ENCODE measurements around the gene STK39. TPM values are rescaled to one million over a fixed set of nuclear protein-coding genes. Genes with fewer than 3 reads are reported as not detected.

Gene STK39
- total RNA-seq, 3 donors from 2014 or later = 16.4 to 22.9 (median 19.2) TPM

GRCh38 chr2:168002021-168002553, 245.3 kb downstream of the STK39 start:
- no peaks in the 10 kb centered on the region for H3K27me3 ChIP-seq
- H3K9me3 ChIP-seq = no peaks in the 10 kb centered on the region
- TF ChIP-seq POLR2AphosphoS5 (IDR thresholded peaks at IDR 0.05) = no peak
- TF ChIP-seq, protein P1, sequence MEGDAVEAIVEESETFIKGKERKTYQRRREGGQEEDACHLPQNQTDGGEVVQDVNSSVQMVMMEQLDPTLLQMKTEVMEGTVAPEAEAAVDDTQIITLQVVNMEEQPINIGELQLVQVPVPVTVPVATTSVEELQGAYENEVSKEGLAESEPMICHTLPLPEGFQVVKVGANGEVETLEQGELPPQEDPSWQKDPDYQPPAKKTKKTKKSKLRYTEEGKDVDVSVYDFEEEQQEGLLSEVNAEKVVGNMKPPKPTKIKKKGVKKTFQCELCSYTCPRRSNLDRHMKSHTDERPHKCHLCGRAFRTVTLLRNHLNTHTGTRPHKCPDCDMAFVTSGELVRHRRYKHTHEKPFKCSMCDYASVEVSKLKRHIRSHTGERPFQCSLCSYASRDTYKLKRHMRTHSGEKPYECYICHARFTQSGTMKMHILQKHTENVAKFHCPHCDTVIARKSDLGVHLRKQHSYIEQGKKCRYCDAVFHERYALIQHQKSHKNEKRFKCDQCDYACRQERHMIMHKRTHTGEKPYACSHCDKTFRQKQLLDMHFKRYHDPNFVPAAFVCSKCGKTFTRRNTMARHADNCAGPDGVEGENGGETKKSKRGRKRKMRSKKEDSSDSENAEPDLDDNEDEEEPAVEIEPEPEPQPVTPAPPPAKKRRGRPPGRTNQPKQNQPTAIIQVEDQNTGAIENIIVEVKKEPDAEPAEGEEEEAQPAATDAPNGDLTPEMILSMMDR (IDR thresholded peaks at IDR 0.05) = no peak
- no peaks in the 10 kb centered on the region for H3K36me3 ChIP-seq
- no peak for DNase-seq (ENCODE audit: low spot score in 2 of 2)
- H3K4me1 ChIP-seq = no peaks in the 10 kb centered on the region
- intact Hi-C loops (cut with DNase I; ENCODE audit: low total_unique reads) = no loop called here
- H3K4me3 ChIP-seq = no peak overlapping the region
- no peak overlapping the region for H3K27ac ChIP-seq

- DNase-seq (ENCODE audit: low spot score in 2 of 2) = no peak
- Histone ChIP-seq H3K27ac (no peak overlapping the region), H3K4me1 (no peaks in the 10 kb centered on the region), H3K27me3 (no peaks in the 10 kb centered on the region), H3K9me3 (no peaks in the 10 kb centered on the region), H3K4me3 (no peak overlapping the region), H3K36me3 (no peaks in the 10 kb centered on the region)
- TF ChIP-seq, protein P1 (IDR thresholded peaks at IDR 0.05) = no peak
- no peak for TF ChIP-seq POLR2AphosphoS5 (IDR thresholded peaks at IDR 0.05)
- no peak for TF ChIP-seq POLR2A (IDR thresholded peaks at IDR 0.05)
- intact Hi-C loops (cut with DNase I; ENCODE audit: low total_unique reads) = no loop called here
These were observed 255.1 kb downstream of the STK39 start for GRCh38 chr2:167992278-167992677.

DNA sequence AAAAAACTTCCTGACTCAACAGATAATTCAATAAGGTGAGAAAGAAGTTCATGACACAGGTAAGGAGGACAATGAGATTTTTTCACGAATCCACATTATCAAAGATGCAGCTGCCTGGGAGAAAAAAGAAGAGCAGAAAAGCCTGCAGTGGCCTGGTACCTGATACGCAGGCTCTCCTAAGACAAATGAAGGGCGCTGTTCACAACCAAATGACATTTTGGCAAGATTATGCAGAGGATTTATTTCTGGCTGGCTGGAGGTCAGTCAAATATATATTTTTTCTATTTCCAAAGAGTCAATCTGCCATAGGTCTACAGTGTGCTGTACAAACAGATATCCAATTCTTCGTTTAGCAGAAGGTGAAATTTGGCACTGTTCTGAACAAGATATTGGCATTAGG, 257.3 kb downstream of the STK39 start:
- H3K4me3 ChIP-seq = no peak overlapping the region
- no peak for TF ChIP-seq POLR2A (IDR thresholded peaks at IDR 0.05)
- TF ChIP-seq, protein P1 (IDR thresholded peaks at IDR 0.05) = no peak
- TF ChIP-seq POLR2AphosphoS5 (IDR thresholded peaks at IDR 0.05) = no peak
- no peak overlapping the region for H3K27ac ChIP-seq
- intact Hi-C loops (cut with DNase I; ENCODE audit: low total_unique reads) = no loop called here
- no peaks in the 10 kb centered on the region for H3K4me1 ChIP-seq
- no peaks in the 10 kb centered on the region for H3K9me3 ChIP-seq
- H3K36me3 ChIP-seq = no peaks in the 10 kb centered on the region
- no peak for DNase-seq (ENCODE audit: low spot score in 2 of 2)
- no peaks in the 10 kb centered on the region for H3K27me3 ChIP-seq

DNA sequence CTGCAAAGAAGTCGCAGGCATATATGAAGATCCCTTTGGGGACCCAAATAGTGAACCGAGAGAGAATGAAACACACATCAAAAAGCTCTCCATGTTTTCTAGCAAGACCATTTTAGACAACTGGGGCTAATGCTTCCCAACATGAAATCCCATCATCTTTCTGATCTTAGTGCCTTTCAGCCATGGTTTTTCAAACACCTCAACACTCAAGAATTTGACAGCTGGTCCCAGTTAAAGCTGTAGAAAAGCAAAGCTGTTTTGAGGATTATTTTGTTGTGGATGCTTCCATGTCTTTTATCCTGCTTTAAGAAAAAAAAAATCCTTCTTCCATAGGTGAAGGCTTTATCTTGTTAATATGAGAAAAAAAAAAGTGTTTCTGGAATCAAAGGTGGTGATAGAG, 259.1 kb downstream of the STK39 start:
- Histone ChIP-seq H3K4me1 (no peaks in the 10 kb centered on the region), H3K36me3 (no peaks in the 10 kb centered on the region), H3K4me3 (no peak overlapping the region), H3K27me3 (no peaks in the 10 kb centered on the region), H3K9me3 (no peaks in the 10 kb centered on the region), H3K27ac (no peak overlapping the region)
- TF ChIP-seq, protein P1 (IDR thresholded peaks at IDR 0.05) = no peak
- TF ChIP-seq POLR2A (IDR thresholded peaks at IDR 0.05) = no peak
- no peak for TF ChIP-seq POLR2AphosphoS5 (IDR thresholded peaks at IDR 0.05)
- DNase-seq (ENCODE audit: low spot score in 2 of 2) = no peak
- intact Hi-C loops (cut with DNase I; ENCODE audit: low total_unique reads) = no loop called here

- H3K27ac ChIP-seq = no peak overlapping the region
These were observed 259.8 kb downstream of the STK39 start for GRCh38 chr2:167987558-167987957.

GRCh38 chr2:167987026-167987425, 260.4 kb downstream of the STK39 start:
- no peak for DNase-seq (ENCODE audit: low spot score in 2 of 2)
- no peak overlapping the region for H3K4me3 ChIP-seq
- no peaks in the 10 kb centered on the region for H3K36me3 ChIP-seq
- no peaks in the 10 kb centered on the region for H3K27me3 ChIP-seq
- no peak overlapping the region for H3K27ac ChIP-seq
- H3K9me3 ChIP-seq = no peaks in the 10 kb centered on the region
- no peaks in the 10 kb centered on the region for H3K4me1 ChIP-seq
- no peak for TF ChIP-seq POLR2A (IDR thresholded peaks at IDR 0.05)
- TF ChIP-seq, protein P1 (IDR thresholded peaks at IDR 0.05) = no peak
- no peak for TF ChIP-seq POLR2AphosphoS5 (IDR thresholded peaks at IDR 0.05)
- intact Hi-C loops (cut with DNase I; ENCODE audit: low total_unique reads) = no loop called here

More at GRCh38 chr2:167987558-167987957, 259.8 kb downstream of the STK39 start:
- Histone ChIP-seq H3K36me3 (no peaks in the 10 kb centered on the region), H3K27me3 (no peaks in the 10 kb centered on the region), H3K4me3 (no peak overlapping the region), H3K9me3 (no peaks in the 10 kb centered on the region), H3K4me1 (no peaks in the 10 kb centered on the region)
- TF ChIP-seq POLR2AphosphoS5 (IDR thresholded peaks at IDR 0.05) = no peak
- no peak for DNase-seq (ENCODE audit: low spot score in 2 of 2)
- intact Hi-C loops (cut with DNase I; ENCODE audit: low total_unique reads) = no loop called here
